ENCODE data around the gene OPHN1.

OPHN1 gene

DNA sequence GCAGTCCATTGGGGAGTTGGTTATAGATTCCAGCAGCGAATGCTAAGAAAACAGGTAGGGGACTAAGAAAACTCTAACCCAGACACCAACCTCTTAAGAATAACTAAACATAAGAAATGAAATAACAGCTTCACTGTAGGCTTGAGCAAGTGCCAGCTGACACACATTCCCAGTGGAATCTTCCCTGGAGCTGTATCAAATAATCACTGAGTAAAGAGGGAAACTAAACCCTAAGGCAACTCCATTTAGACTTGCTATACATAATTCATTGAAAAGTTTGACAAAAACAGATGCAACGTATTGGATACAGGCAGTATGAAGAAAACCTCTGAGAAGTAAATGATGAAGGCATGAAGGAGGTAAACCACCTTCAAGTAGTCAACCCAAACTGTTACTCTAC, 293.5 kb downstream of the OPHN1 start:
- TF ChIP-seq, protein P1, sequence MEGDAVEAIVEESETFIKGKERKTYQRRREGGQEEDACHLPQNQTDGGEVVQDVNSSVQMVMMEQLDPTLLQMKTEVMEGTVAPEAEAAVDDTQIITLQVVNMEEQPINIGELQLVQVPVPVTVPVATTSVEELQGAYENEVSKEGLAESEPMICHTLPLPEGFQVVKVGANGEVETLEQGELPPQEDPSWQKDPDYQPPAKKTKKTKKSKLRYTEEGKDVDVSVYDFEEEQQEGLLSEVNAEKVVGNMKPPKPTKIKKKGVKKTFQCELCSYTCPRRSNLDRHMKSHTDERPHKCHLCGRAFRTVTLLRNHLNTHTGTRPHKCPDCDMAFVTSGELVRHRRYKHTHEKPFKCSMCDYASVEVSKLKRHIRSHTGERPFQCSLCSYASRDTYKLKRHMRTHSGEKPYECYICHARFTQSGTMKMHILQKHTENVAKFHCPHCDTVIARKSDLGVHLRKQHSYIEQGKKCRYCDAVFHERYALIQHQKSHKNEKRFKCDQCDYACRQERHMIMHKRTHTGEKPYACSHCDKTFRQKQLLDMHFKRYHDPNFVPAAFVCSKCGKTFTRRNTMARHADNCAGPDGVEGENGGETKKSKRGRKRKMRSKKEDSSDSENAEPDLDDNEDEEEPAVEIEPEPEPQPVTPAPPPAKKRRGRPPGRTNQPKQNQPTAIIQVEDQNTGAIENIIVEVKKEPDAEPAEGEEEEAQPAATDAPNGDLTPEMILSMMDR (IDR thresholded peaks at IDR 0.05; ENCODE audit: control insufficient read depth, insufficient read depth, low read depth, low read length, missing control alignments) = no peak
- no peak overlapping the region for H3K4me3 ChIP-seq (ENCODE audit: control insufficient read depth, low read depth, low read length)
- no peak for DNase-seq (ENCODE audit: low read depth)

- DNase-seq (ENCODE audit: low read depth) = no peak
- no peak overlapping the region for H3K4me3 ChIP-seq (ENCODE audit: control insufficient read depth, low read depth, low read length)
- TF ChIP-seq, protein P1 (IDR thresholded peaks at IDR 0.05; ENCODE audit: control insufficient read depth, insufficient read depth, low read depth, low read length, missing control alignments) = no peak
Observed at GRCh38 chrX:68133181-68133580, 300.1 kb downstream of the OPHN1 start.

DNA sequence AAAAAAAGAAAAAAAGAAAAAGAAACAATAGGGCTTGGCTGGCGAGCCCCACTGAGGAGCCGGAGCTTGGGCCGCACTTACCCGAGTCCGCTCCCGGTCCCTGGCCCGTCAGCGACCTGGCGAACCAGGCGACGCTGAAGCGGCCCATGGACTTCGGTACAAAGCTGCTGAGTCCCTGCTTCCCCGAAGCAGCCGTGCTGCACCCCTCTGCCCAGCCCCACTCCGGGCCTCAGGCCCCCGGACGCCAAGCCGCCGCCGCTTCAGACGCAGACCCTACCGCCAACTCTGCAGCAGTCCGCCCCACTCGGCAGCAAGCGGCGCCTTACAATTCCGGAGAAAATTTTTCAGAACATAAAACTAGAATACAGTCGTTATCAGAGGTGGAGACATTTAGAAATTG, 300.5 kb downstream of the OPHN1 start:
- TF ChIP-seq, protein P1 (IDR thresholded peaks at IDR 0.05; ENCODE audit: control insufficient read depth, insufficient read depth, low read depth, low read length, missing control alignments) = no peak
- no peak for DNase-seq (ENCODE audit: low read depth)
- no peak overlapping the region for H3K4me3 ChIP-seq (ENCODE audit: control insufficient read depth, low read depth, low read length)

DNA sequence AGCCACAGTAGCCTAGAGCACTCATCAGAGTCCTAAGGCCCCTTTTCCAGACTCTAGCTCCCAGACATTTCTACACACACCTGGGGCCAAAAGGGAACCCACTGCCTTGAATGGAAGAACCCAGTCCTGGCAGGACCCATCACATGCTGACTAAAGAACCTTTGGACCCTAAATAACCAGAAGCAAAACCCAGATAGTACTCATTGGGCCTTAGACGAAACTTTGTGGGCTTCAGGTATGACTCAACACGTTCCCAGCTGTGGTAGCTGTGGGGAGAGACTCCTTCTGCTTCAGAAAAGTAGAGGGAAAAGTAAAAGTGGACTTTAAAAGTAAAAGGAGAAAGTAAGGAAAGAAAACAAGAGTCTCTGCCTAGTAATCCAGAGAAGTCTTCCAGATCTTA, 311.5 kb downstream of the OPHN1 start:
- TF ChIP-seq, protein P1 (IDR thresholded peaks at IDR 0.05; ENCODE audit: control insufficient read depth, insufficient read depth, low read depth, low read length, missing control alignments) = no peak
- DNase-seq (ENCODE audit: low read depth) = no peak
- no peak overlapping the region for H3K4me3 ChIP-seq (ENCODE audit: control insufficient read depth, low read depth, low read length)

DNA sequence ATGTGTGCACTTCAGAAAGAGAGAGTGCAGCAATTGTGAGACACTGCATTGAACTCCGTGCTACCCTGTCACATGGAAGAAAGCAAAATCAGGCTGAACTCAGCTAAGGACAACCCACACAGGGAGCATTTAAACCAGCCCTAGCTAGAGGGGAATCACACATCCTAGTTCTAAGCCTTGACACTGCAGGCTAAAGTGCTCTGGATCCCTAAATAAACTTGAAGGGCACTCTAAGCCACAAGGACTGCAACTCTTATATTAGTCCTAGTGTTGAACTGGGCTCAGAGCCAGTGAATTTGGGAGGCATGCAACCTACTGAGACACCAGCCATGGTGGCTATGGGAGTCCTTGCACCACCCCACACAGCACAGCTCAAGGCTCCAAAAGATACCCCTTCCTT, 311.9 kb downstream of the OPHN1 start:
- TF ChIP-seq, protein P1 (IDR thresholded peaks at IDR 0.05; ENCODE audit: control insufficient read depth, insufficient read depth, low read depth, low read length, missing control alignments) = no peak
- no peak for DNase-seq (ENCODE audit: low read depth)
- H3K4me3 ChIP-seq (ENCODE audit: control insufficient read depth, low read depth, low read length) = no peak overlapping the region

DNA sequence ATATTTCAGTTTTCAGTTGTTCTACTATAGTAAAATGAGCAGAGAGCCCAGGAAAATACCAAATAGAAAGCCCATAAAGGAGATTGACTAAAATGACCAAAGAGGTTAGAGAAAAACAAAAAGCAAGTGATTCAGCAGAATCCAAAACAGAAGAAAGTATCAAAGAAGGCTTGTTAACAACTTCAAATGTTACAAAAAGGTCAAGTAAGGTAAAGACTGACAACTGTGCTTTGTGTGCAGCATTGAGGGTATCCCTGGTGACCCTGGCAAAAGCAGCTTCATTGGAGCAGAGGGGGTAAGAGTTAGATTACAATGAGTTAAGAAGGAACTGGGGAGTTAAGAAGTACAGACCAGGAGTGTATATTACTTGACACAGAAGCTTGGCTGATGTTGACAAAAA, 317.9 kb downstream of the OPHN1 start:
- no peak for DNase-seq (ENCODE audit: low read depth)
- TF ChIP-seq, protein P1 (IDR thresholded peaks at IDR 0.05; ENCODE audit: control insufficient read depth, insufficient read depth, low read depth, low read length, missing control alignments) = no peak
- no peak overlapping the region for H3K4me3 ChIP-seq (ENCODE audit: control insufficient read depth, low read depth, low read length)

DNA sequence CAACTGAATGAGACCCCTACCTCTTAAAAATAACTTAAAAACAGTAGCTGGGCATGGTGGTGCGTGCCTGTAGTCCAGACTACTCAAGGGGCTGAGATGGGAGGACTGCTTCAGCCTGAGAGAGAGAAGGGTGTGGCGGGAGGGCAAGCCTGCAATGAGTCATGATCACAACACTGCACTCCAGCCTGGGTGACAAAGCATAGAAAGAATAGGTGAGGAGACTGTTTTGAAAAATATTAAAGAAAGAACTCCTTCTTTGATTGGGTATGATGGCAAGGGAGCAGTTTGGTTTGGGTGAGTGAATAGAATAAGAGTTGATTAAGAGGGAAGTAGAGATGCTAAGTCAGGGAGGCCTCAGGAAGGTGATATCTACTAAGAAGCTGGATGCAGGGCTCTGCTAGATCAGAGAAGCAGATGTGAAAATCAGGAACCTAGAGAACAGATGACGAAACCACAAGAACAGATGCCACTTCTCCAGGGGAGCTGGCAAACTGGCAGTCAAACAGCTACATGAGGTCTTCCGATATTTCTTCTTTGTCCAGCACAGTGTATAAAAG, 318.6 kb downstream of the OPHN1 start:
- TF ChIP-seq, protein P1 (IDR thresholded peaks at IDR 0.05; ENCODE audit: control insufficient read depth, insufficient read depth, low read depth, low read length, missing control alignments) = no peak
- DNase-seq (ENCODE audit: low read depth) = no peak
- no peak overlapping the region for H3K4me3 ChIP-seq (ENCODE audit: control insufficient read depth, low read depth, low read length)

Measured in AG09309 (cell line).